BJ (cell line): ENCODE results near the gene ABI2. TPM values are rescaled to one million over a fixed set of nuclear protein-coding genes. Genes with fewer than 3 reads are reported as not detected.

Experiments
- CTCF ChIA-PET: fragments of 350-600 bp; formaldehyde crosslinking; extraction: SDS; loops from one replicate; lab custom pipeline; 2021; ENCODE audit warnings: antibody characterized with exemption, inconsistent platforms; lab: Yijun Ruan, JAX
- POLR2A ChIA-PET: fragments of 300-600 bp; sonication (Branson Sonifier 250); formaldehyde crosslinking; extraction: SDS; loops from one replicate; lab custom pipeline; 2021; ENCODE audit warnings: antibody characterized with exemption; lab: Charles Lee
- DNase-seq: peaks from one replicate; pipeline ENCODE4 v3.0.0-alpha.2; 2011; ENCODE audit warnings: low read depth
- H3K27me3 ChIP-seq: 2 replicates; pipeline ENCODE4 v1.6.0; 2011; ENCODE audit warnings: low read length; ENCODE audit not compliant: control insufficient read depth, insufficient read depth
- H3K36me3 ChIP-seq: 2 replicates; pipeline ENCODE4 v1.5.1; 2011; ENCODE audit warnings: low read length; ENCODE audit not compliant: control insufficient read depth, insufficient read depth
- H3K4me3 ChIP-seq: 2 replicates; pipeline ENCODE4 v1.5.1; 2011; ENCODE audit warnings: low read depth, mild to moderate bottlenecking, control low read depth, low read length
- CTCF ChIP-seq: IDR thresholded peaks from 2 replicates; pipeline ENCODE4 v1.5.1; 2011; ENCODE audit warnings: low read depth, mild to moderate bottlenecking, control low read depth, inconsistent platforms, low read length, moderate library complexity; ENCODE audit not compliant: insufficient read depth
- polyA plus RNA-seq: library from polyadenylated mRNA; depleted of rRNA; stranded (reverse); fragments of >200 nt; gene quantifications from 2 replicates; pipeline ENCODE4 v1.2.3, GENCODE V29; 2011

The ABI2 gene
- polyA plus RNA-seq, 1 experiment, result 56.2 TPM

- Histone ChIP-seq H3K4me3 (no peak overlapping the region), H3K27me3 (no peaks in the 10 kb centered on the region), H3K36me3 (peaks cover 5% of the 10 kb centered on the region; the same call in 1 of the 2 replicates)
- POLR2A ChIA-PET, result no interaction called here
- DNase-seq, result no peak
- CTCF ChIA-PET, result interaction anchor here (0.7 kb wide), 1 partner anchor 857 kb away, joined by 5 read pairs; no protein-coding TSS in a partner anchor
- TF ChIP-seq CTCF, result no peak
Measured at GRCh38 chr2:203431391-203432185, 103.4 kb downstream of the ABI2 start.

- H3K36me3 ChIP-seq, result peaks cover 2% of the 10 kb centered on the region; the same call in 1 of the 2 replicates
- H3K27me3 ChIP-seq, result no peaks in the 10 kb centered on the region
- CTCF ChIA-PET, result interaction anchor here (1.2 kb wide), 1 partner anchor 14 kb away, joined by 3 read pairs; no protein-coding TSS in a partner anchor
- POLR2A ChIA-PET, result interaction anchor here (0.6 kb wide), 1 partner anchor 208 kb away, joined by 3 read pairs; no protein-coding TSS in a partner anchor
- no peak for TF ChIP-seq CTCF
- H3K4me3 ChIP-seq, result no peak overlapping the region
- DNase-seq, result no peak
Measured at GRCh38 chr2:203432811-203433210, 104.6 kb downstream of the ABI2 start.

GRCh38 chr2:203436496-203436895 lies 108.3 kb downstream of the ABI2 start:
- no peak for TF ChIP-seq CTCF
- no peak overlapping the region for H3K4me3 ChIP-seq
- ChIA-PET POLR2A (interaction anchor here (0.6 kb wide), 1 partner anchor 10 kb away, joined by 4 read pairs; no protein-coding TSS in a partner anchor), CTCF (interaction anchor here (1.0 kb wide), 1 partner anchor 107 kb away, joined by 3 read pairs; no protein-coding TSS in a partner anchor)
- no peak for DNase-seq
- peaks cover 6% of the 10 kb centered on the region for H3K36me3 ChIP-seq
- no peaks in the 10 kb centered on the region for H3K27me3 ChIP-seq

- no peaks in the 10 kb centered on the region for H3K27me3 ChIP-seq
- H3K36me3 ChIP-seq, result peaks cover 10% of the 10 kb centered on the region
- CTCF ChIA-PET, result interaction anchor here (1.0 kb wide), 1 partner anchor 473 kb away, joined by 4 read pairs; no protein-coding TSS in a partner anchor
- DNase-seq, result no peak
- H3K4me3 ChIP-seq, result no peak overlapping the region
- POLR2A ChIA-PET, result no interaction called here
- no peak for TF ChIP-seq CTCF
Measured at GRCh38 chr2:203437511-203437910, 109.3 kb downstream of the ABI2 start.

GRCh38 chr2:203438528-203438927 lies 110.3 kb downstream of the ABI2 start:
- CTCF ChIA-PET, result interaction anchor here (1.0 kb wide), 1 partner anchor 472 kb away, joined by 4 read pairs; no protein-coding TSS in a partner anchor
- no peak overlapping the region for H3K4me3 ChIP-seq
- no peak for DNase-seq
- no peaks in the 10 kb centered on the region for H3K27me3 ChIP-seq
- POLR2A ChIA-PET, result no interaction called here
- TF ChIP-seq CTCF, result no peak
- H3K36me3 ChIP-seq, result peaks cover 11% of the 10 kb centered on the region
